OCI-LY1 (cell line): ENCODE data around the gene NUP188.
A peak's percentile ranks its signal among the peaks of the same experiment; 100 is the strongest.

Experiments used
- H2AFZ ChIP-seq: fragments of 200-600 bp; sonication (generic), shearing (Covaris generic); 2 replicates; pipeline ENCODE4 v1.6.0; 2014; ENCODE audit warnings: antibody characterized with exemption, mild to moderate bottlenecking, low read length
- H3F3A ChIP-seq: fragments of 200-600 bp; sonication (generic), shearing (Covaris generic); 2 replicates; pipeline ENCODE4 v1.6.0; 2014; ENCODE audit warnings: mild to moderate bottlenecking, antibody characterized with exemption, low read length, moderate library complexity; ENCODE audit not compliant: insufficient read depth
- H3K27ac ChIP-seq: fragments of 200-600 bp; sonication (generic); 2 replicates; pipeline ENCODE4 v1.5.1; 2014; ENCODE audit warnings: low read length, mixed run types, mild to moderate bottlenecking, low read depth; ENCODE audit not compliant: poor library complexity, severe bottlenecking
- H3K27me3 ChIP-seq: fragments of 200-600 bp; sonication (generic); 2 replicates; pipeline ENCODE4 v1.6.0; 2014; ENCODE audit warnings: antibody characterized with exemption, mild to moderate bottlenecking, low read length, moderate library complexity; ENCODE audit not compliant: insufficient read depth
- H3K36me3 ChIP-seq: fragments of 200-600 bp; sonication (generic); 2 replicates; pipeline ENCODE4 v1.6.1; 2014; ENCODE audit warnings: mild to moderate bottlenecking, antibody characterized with exemption, low read length, moderate library complexity, mixed read lengths; ENCODE audit not compliant: insufficient read depth
- H3K4me1 ChIP-seq: fragments of 200-600 bp; sonication (generic); 2 replicates; pipeline ENCODE4 v1.5.1; 2014; ENCODE audit warnings: mild to moderate bottlenecking, low read length, moderate library complexity; ENCODE audit not compliant: insufficient read depth, severe bottlenecking
- H3K4me2 ChIP-seq: fragments of 200-600 bp; sonication (generic), shearing (Covaris generic); 2 replicates; pipeline ENCODE4 v1.6.1; 2014; ENCODE audit warnings: low read length
- H3K4me3 ChIP-seq: fragments of 200-600 bp; sonication (generic); 2 replicates; pipeline ENCODE4 v1.5.1; 2014; ENCODE audit warnings: low read length, low read depth, mild to moderate bottlenecking, mixed read lengths; ENCODE audit not compliant: poor library complexity, severe bottlenecking
- H3K79me2 ChIP-seq: fragments of 200-600 bp; shearing (Covaris generic); 2 replicates; pipeline ENCODE4 v1.6.1; 2016; ENCODE audit warnings: mixed run types, low read length, mixed read lengths; ENCODE audit not compliant: insufficient read depth
- H3K9ac ChIP-seq: fragments of 200-600 bp; sonication (generic), shearing (Covaris generic); 2 replicates; pipeline ENCODE4 v1.6.1; 2014; ENCODE audit warnings: mild to moderate bottlenecking, low read length, mixed read lengths
- H3K9me2 ChIP-seq: fragments of 200-600 bp; sonication (generic), shearing (Covaris generic); 2 replicates; pipeline ENCODE4 v1.6.1; 2014; ENCODE audit warnings: low read depth, mild to moderate bottlenecking, low read length, mixed read lengths
- H3K9me3 ChIP-seq: fragments of 200-600 bp; shearing (Covaris generic); 2 replicates; pipeline ENCODE4 v1.6.1; 2014; ENCODE audit warnings: low read length, mixed read lengths
- H4K20me1 ChIP-seq: fragments of 200-600 bp; sonication (generic), shearing (Covaris generic); 2 replicates; pipeline ENCODE4 v1.6.0; 2016; ENCODE audit warnings: mild to moderate bottlenecking, low read length; ENCODE audit not compliant: insufficient read depth
- CTCF ChIP-seq: fragments of 200-600 bp; sonication (generic), shearing (Covaris generic); IDR thresholded peaks from 2 replicates; pipeline ENCODE4 v1.5.1; 2017; ENCODE audit warnings: mild to moderate bottlenecking, antibody characterized with exemption, low read length, moderate library complexity, mixed read lengths
- EZH2 ChIP-seq: fragments of 200-600 bp; sonication (generic), shearing (Covaris generic); IDR thresholded peaks from 2 replicates; pipeline ENCODE4 v1.8.0; 2017; ENCODE audit warnings: borderline replicate concordance, mixed run types, mild to moderate bottlenecking, antibody characterized with exemption, low read length, moderate library complexity, mixed read lengths

NUP188 gene

GRCh38 chr9:128992995-128993394, 45.5 kb downstream of the NUP188 start:
- Histone ChIP-seq H3K27me3 (no peaks in the 10 kb centered on the region), H3K4me3 (no peak overlapping the region), H3K36me3 (peaks cover 78% of the 10 kb centered on the region), H3K4me2 (no peak overlapping the region), H3K27ac (no peak overlapping the region), H3K9ac (no peak overlapping the region), H4K20me1 (no peaks in the 10 kb centered on the region), H3K9me2 (no peaks in the 10 kb centered on the region), H3K9me3 (no peaks in the 10 kb centered on the region), H3K4me1 (no peaks in the 10 kb centered on the region), H3F3A (no peaks in the 10 kb centered on the region), H2AFZ (no peak overlapping the region), H3K79me2 (no peaks in the 10 kb centered on the region)
- no peak for TF ChIP-seq EZH2
- peak; percentile 51; the same call in 1 of the 2 replicates for TF ChIP-seq CTCF

GRCh38 chr9:128995791-128996190, 48.3 kb downstream of the NUP188 start:
- no peaks in the 10 kb centered on the region for H3K4me1 ChIP-seq
- TF ChIP-seq EZH2 (no peak), CTCF (no peak)
- H3K9me2 ChIP-seq: no peaks in the 10 kb centered on the region
- H3K36me3 ChIP-seq: peaks cover 85% of the 10 kb centered on the region
- H2AFZ ChIP-seq: no peak overlapping the region
- no peak overlapping the region for H3K9ac ChIP-seq
- H4K20me1 ChIP-seq: no peaks in the 10 kb centered on the region
- H3K4me3 ChIP-seq: no peak overlapping the region
- no peaks in the 10 kb centered on the region for H3K27me3 ChIP-seq
- H3K4me2 ChIP-seq: no peak overlapping the region
- H3K27ac ChIP-seq: no peak overlapping the region
- no peaks in the 10 kb centered on the region for H3K9me3 ChIP-seq
- H3K79me2 ChIP-seq: no peaks in the 10 kb centered on the region
- no peaks in the 10 kb centered on the region for H3F3A ChIP-seq

GRCh38 chr9:128998462-128998861, 51.0 kb downstream of the NUP188 start:
- H3K27me3 ChIP-seq: no peaks in the 10 kb centered on the region
- H3K4me1 ChIP-seq: no peaks in the 10 kb centered on the region
- H3K9ac ChIP-seq: no peak overlapping the region
- no peak for TF ChIP-seq EZH2
- TF ChIP-seq CTCF: no peak
- H3F3A ChIP-seq: no peaks in the 10 kb centered on the region
- H3K27ac ChIP-seq: no peak overlapping the region
- no peak overlapping the region for H2AFZ ChIP-seq
- no peaks in the 10 kb centered on the region for H4K20me1 ChIP-seq
- H3K36me3 ChIP-seq: peaks cover 97% of the 10 kb centered on the region
- no peaks in the 10 kb centered on the region for H3K9me3 ChIP-seq
- no peak overlapping the region for H3K4me2 ChIP-seq
- H3K79me2 ChIP-seq: no peaks in the 10 kb centered on the region
- H3K9me2 ChIP-seq: no peaks in the 10 kb centered on the region
- H3K4me3 ChIP-seq: no peak overlapping the region
